ENCODE results near the gene NPPB.

GRCh38 chr1:11885916-11886315 lies 27.2 kb upstream of the NPPB start:
- TF ChIP-seq CTCF (IDR thresholded peaks at IDR 0.05) (no peak), POLR2A (IDR thresholded peaks at IDR 0.05) (no peak)
